Subcutaneous adipose tissue (tissue), 4 donors: ENCODE results near the gene TATDN2. TPM values are rescaled to one million over a fixed set of nuclear protein-coding genes. Genes with fewer than 3 reads are reported as not detected.

Experiments used
- total RNA-seq, 4 donors: library from RNA; depleted of rRNA; stranded (reverse); fragments of >200 nt; gene quantifications; one replicate each; pipeline ENCODE4 v1.1.0, GENCODE V29; 2016
- TF ChIP-seq, protein P1 (sequence below): fragments of 450-650 bp; IDR thresholded peaks from one replicate; pipeline ENCODE4 v1.5.1; 2016; ENCODE audit warnings: low read depth, mild to moderate bottlenecking, control low read depth, antibody characterized with exemption, moderate library complexity

The TATDN2 gene
- total RNA-seq, 4 donors from 2014 or later: 11.9 to 21.9 (median 18.1) TPM

DNA sequence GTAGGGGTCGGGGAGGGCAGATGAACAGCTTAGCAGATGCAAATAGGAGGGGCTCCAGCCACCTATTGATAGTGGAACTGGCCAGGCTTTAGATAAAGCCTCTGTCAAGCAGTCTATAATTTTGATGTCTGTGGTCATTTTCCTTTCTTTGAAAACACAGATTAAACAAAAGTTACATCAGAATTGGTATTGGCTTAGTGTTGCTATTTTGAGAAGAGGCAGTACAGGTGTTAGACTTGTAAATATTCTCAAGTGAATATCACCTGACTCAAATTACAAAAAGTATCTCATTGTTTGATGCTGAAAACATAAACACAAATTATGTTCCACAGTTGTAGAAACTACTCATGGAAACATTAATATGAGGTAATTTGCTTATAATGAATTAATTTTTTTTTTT lies 26.3 kb downstream of the TATDN2 start:
- TF ChIP-seq, protein P1, sequence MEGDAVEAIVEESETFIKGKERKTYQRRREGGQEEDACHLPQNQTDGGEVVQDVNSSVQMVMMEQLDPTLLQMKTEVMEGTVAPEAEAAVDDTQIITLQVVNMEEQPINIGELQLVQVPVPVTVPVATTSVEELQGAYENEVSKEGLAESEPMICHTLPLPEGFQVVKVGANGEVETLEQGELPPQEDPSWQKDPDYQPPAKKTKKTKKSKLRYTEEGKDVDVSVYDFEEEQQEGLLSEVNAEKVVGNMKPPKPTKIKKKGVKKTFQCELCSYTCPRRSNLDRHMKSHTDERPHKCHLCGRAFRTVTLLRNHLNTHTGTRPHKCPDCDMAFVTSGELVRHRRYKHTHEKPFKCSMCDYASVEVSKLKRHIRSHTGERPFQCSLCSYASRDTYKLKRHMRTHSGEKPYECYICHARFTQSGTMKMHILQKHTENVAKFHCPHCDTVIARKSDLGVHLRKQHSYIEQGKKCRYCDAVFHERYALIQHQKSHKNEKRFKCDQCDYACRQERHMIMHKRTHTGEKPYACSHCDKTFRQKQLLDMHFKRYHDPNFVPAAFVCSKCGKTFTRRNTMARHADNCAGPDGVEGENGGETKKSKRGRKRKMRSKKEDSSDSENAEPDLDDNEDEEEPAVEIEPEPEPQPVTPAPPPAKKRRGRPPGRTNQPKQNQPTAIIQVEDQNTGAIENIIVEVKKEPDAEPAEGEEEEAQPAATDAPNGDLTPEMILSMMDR: no peak

DNA sequence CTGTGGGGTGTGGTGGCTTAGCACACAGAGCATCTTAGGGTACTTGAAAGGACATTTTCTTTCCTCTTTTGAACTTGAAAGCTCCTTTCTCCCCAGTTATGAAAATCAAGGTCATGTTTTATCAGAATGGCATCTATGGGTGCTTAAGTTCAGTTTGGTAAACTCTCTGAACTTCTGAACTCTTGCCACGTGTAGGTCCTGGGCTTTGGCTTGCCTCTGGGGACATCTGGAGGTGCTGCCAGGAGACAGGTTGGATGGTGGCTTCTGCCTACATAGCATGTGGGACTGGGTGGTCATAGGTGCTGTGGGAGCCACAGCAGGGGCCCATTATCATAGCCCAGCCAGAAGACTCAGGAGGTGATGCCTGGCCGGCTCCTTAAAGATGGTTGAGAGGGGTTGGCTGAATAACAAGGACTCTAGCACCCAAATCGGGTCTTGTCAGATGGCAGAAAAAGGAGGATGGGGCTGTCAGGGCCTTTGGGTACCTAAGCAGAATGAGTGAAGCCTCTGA lies 28.9 kb downstream of the TATDN2 start:
- TF ChIP-seq, protein P1: no peak

DNA sequence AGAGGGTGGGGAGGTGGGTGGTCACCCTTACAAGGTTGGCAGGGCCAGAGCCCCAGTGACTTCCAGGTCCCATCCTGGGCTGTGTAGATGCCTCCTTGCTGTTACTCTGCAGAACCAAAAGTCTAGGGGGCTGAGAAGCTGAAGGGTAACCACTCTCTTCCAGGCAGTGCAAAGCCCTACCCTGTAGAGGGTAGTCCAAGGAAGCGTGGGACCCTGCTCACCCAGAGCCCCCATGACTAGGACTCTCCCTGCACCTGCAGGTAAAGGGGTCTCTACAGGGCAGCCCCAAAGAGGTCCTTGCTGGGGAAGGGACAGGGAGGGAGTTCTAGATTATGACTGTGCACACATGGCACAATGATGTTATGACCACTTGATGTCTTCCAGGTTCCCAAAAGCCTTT lies 30.2 kb downstream of the TATDN2 start:
- TF ChIP-seq, protein P1: no peak

DNA sequence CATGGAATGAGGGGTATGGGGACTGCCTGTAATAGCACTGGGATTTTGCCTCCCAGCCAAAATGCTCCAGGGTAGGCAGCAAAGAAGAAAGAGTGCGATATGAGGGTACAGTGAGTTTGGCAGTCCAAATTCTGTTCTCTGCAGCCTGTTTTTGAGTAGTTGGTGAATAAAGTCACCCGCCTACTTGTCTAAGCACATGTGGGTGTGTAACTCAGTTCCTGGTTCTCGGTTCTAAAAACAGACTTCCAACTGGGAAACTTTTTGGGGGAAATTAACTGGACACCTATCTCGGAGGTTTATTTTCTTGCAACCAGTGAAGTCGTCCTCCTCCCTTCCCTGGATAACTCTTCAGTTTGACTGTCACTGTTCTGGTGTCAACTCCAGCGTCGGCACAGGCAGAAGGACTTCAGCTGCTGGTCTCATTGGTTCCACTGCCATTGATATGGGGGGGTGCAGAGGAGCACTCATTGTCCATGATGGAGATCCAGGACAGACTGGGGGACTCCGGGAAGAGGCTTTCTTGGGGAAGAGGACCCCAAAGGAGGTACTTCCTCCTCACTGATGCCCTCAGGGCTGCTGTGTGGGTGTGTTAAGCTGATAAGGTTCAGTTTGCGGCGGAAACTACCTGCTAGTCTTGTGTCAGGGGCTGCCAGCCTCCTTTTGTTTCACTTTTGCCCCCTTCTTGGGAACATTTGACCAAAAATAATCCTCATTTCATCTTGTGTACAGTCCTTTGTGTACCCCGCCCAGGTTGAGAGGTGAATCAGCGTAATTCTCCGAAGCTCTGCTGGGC lies 31.3 kb downstream of the TATDN2 start:
- TF ChIP-seq, protein P1: no peak

DNA sequence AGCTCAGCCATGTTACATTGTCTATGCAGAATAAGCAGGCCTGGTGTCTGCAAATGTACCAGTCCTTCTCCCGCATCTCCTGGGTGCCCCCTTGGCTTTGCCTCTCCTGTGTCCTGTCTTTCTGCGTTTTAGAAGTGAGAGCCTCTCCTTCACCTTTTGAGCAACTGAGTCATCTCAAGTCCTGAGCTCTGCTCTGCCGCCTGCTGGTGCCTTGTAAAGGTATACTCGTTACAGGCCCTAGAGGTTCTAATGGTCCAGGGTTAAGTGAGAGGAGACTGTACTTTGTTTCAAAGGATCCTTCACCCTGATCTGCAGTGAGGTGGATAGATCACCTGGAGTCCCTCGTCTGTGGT lies 31.9 kb downstream of the TATDN2 start:
- TF ChIP-seq, protein P1: no peak

DNA sequence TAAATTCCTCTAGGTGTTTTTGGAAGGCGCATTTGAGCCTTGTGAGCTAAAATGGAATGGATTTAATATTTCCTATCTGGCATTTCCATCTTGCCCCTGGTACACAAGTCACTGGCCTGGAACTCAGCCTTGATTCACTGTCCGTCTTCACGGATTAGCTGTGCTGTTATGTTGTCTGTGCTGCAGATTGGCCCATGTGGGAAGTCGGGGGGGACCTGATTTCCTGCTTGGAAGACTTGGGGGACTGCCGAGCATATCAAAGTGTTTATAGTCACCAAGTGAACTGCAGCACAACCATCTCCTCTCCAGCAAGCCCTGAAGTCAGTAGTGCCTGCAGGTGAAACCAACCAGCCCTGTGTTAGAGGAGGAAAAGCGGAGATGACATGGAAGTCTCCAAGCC lies 32.3 kb downstream of the TATDN2 start:
- TF ChIP-seq, protein P1: no peak

DNA sequence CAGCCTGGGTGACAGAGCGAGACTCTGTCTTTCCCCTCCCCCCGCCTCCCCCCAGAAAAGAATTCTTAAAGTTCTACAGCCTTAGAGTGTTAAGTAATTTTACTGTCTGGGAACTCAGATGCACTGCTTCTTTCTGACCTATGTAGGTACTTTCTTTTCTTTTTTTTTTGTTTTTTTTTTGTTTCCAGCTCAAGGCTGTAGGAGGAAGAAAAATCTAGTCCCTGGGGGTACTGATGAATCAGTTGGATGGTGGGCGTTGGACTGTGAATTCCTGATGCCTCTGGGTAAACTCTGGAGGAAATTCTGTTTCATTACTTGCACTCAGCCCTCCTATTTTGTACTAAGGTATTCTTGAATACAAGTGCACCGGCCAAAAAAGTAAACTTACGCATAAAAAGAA lies 33.7 kb downstream of the TATDN2 start:
- TF ChIP-seq, protein P1: no peak
